Measurements from ENCODE around the gene IL16.
A peak's percentile ranks its signal among the peaks of the same experiment; 100 is the strongest.

IL16 gene

DNA sequence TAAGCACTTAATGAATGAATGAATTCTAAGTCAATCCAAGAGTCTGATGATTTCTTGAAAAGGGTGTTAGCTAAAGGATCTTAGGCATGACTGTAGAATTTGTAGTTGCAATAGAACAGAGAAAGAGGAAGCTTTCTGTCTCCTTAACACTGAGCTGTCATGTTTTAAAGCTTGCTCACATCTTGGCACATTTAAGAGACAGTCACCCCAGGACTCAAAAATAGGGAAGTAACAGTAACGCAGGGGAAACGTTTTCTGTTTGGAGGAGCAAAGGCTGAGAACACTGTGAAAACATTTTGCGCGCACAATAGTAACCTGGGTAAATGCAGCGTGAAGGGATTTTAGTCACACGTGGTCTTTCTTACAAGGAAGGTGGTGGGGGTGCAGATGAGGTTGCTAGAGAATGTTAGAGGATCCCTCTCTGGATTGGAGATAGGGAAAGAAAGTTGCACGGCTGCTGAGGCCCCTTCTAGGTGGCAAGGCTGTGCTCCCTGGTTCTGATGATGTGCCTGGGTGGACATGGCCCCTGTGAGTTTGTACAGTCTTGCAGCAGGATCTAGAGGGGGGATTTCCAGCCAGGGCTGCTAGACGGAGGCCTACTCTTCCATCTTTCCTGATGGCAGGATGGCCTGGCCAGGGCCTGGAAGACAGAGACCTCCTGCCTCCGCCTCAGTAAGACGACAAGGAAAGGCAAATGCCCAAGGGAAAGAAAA is 115.2 kb downstream of the IL16 start:
- H3K9me3 ChIP-seq: no peaks in the 10 kb centered on the region
- peak overlapping the region in 1 of 2 experiments; percentile 15 for H3K4me3 ChIP-seq (ENCODE audit: low read depth in 1 of 2, low read length in 1 of 2)
- H3K27ac ChIP-seq: peak overlapping the region; percentile 96
- H3K27me3 ChIP-seq: no peaks in the 10 kb centered on the region
- H3K36me3 ChIP-seq: peaks cover 93% of the 10 kb centered on the region
- peaks cover 28 to 30% of the 10 kb centered on the region in 2 experiments for H3K4me1 ChIP-seq (ENCODE audit: control insufficient read depth in 1 of 2, insufficient read depth in 1 of 2, low read depth in 1 of 2, low read length in 1 of 2)
- TF ChIP-seq, protein P1, sequence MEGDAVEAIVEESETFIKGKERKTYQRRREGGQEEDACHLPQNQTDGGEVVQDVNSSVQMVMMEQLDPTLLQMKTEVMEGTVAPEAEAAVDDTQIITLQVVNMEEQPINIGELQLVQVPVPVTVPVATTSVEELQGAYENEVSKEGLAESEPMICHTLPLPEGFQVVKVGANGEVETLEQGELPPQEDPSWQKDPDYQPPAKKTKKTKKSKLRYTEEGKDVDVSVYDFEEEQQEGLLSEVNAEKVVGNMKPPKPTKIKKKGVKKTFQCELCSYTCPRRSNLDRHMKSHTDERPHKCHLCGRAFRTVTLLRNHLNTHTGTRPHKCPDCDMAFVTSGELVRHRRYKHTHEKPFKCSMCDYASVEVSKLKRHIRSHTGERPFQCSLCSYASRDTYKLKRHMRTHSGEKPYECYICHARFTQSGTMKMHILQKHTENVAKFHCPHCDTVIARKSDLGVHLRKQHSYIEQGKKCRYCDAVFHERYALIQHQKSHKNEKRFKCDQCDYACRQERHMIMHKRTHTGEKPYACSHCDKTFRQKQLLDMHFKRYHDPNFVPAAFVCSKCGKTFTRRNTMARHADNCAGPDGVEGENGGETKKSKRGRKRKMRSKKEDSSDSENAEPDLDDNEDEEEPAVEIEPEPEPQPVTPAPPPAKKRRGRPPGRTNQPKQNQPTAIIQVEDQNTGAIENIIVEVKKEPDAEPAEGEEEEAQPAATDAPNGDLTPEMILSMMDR (IDR thresholded peaks at IDR 0.05): no peak

DNA sequence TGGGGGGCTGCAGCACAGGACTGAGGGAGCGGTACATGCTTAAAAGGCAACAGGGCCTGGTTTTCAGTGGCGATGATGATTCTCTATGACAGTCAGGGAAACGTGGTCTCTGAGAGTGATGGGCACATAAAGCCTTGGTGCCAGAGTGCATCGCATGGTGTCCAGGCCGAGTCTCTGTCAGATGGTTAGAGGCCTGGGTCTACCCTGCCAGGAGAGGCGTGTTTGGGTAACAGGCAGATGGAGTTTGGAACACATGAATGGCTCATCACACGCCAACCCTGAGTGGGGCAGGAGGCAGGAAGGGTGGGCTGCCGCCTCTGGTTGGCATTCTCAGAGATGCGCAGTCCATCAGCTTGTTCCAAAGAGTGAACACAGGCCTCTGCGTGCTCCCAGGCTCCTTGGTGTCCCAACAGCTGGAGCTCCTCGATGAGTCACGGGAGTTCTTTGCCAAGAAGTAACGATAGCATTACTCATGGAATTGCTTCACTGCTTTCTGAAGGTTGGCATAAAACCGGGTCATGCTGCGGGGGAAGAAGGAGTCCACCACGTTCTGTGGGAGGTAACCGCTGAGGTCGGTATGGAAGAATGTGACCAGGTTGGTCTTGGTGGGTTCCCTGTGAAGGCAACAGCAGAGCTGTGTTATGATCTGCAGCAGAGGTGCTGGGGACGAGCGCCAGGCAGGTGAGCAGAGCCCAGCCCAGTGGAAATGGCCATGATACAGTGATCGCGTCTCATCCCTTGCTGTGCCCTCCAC is 116.3 kb downstream of the IL16 start:
- Histone ChIP-seq H3K27ac (peak overlapping the region; percentile 96), H3K9me3 (no peaks in the 10 kb centered on the region), H3K4me3 (ENCODE audit: low read depth in 1 of 2, low read length in 1 of 2) (peak overlapping the region in 1 of 2 experiments; percentile 15), H3K36me3 (peaks cover 92% of the 10 kb centered on the region), H3K27me3 (no peaks in the 10 kb centered on the region), H3K4me1 (ENCODE audit: control insufficient read depth in 1 of 2, insufficient read depth in 1 of 2, low read depth in 1 of 2, low read length in 1 of 2) (peaks cover 28 to 30% of the 10 kb centered on the region in 2 experiments)
- TF ChIP-seq, protein P1 (IDR thresholded peaks at IDR 0.05): no peak

DNA sequence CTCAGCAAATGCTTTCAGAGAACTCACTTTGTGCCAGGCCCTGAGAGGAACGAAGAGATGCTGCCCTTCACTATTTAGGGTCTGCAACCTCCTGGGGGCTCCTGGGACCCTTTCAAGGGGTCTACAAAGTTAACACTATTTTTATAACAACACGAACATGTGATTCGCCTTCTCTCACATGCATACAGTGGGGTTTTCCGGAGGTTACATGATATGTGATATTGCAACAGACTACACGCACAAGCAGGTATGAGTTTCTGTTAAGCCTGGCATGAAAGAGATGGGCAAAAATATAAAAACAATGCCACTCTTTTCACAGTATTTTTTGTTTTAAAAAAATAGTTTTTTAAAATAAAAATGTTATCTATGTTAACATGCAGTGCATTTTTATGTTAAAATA is 117.0 kb downstream of the IL16 start:
- TF ChIP-seq, protein P1 (IDR thresholded peaks at IDR 0.05): no peak
- Histone ChIP-seq H3K4me1 (ENCODE audit: control insufficient read depth in 1 of 2, insufficient read depth in 1 of 2, low read depth in 1 of 2, low read length in 1 of 2) (peaks cover 28 to 30% of the 10 kb centered on the region in 2 experiments), H3K27me3 (no peaks in the 10 kb centered on the region), H3K9me3 (no peaks in the 10 kb centered on the region), H3K4me3 (ENCODE audit: low read depth in 1 of 2, low read length in 1 of 2) (no peak overlapping the region), H3K27ac (peak overlapping the region; percentile 96), H3K36me3 (peaks cover 92% of the 10 kb centered on the region)

DNA sequence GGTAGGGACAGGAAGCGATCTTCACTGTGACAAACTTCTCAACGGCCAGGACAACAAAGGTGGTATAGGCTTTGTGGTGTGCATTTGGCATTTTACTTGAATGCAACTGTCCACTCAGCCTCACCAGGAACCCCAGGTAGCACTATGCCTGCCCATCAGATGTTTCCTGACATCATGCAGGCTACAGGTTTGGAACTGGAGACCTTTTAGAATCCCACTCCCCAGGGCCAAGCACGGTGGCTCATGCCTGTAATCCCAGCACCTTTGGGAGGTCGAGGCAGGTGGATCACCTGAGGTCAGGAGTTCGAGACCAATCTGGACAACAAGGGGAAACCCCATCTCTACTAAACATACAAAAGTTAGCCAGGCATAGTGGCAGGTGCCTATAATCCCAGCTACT is 117.7 kb downstream of the IL16 start:
- Histone ChIP-seq H3K4me3 (ENCODE audit: low read depth in 1 of 2, low read length in 1 of 2) (no peak overlapping the region), H3K27me3 (no peaks in the 10 kb centered on the region), H3K27ac (peak overlapping the region; percentile 96), H3K36me3 (peaks cover 92% of the 10 kb centered on the region), H3K4me1 (ENCODE audit: control insufficient read depth in 1 of 2, insufficient read depth in 1 of 2, low read depth in 1 of 2, low read length in 1 of 2) (peaks cover 28 to 30% of the 10 kb centered on the region in 2 experiments), H3K9me3 (no peaks in the 10 kb centered on the region)
- TF ChIP-seq, protein P1 (IDR thresholded peaks at IDR 0.05): no peak

DNA sequence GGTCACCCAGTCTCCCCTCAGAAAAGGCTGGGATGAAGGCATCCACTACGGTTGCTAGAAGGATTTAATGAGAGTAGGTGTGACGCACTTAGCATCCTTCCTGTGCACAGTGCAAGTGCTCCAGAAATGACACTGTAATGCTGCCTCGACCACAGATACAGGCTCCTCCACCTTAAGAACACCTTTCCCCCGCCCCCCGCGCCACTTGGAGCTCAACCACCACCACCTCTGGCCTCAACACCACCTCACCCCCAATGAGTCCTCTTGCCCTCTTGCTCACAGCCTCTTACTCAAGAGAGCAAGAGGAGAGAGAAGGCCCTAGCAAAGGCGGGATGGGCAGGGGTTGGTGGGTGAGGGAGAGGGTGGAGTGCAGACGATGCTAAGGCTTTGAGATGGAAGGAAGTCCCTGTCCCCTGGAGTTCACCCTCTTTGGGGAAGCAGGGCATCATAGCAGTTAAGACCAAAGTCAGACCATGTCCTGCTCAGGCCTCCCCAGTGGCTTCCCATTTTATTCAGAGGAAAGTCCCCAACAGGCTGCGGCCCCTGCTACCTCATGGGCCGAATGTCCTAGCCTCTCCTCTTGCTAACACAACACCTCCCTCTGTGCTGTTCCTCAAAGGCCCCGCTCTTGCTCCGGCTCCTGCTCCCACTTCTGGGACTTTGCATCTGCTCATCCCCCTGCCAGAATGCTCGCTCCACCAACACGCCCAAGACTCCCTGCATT is 118.9 kb downstream of the IL16 start:
- H3K4me3 ChIP-seq (ENCODE audit: low read depth in 1 of 2, low read length in 1 of 2): no peak overlapping the region
- H3K36me3 ChIP-seq: peaks cover 91% of the 10 kb centered on the region
- no peak overlapping the region for H3K27ac ChIP-seq
- peaks cover 28 to 30% of the 10 kb centered on the region in 2 experiments for H3K4me1 ChIP-seq (ENCODE audit: control insufficient read depth in 1 of 2, insufficient read depth in 1 of 2, low read depth in 1 of 2, low read length in 1 of 2)
- TF ChIP-seq, protein P1 (IDR thresholded peaks at IDR 0.05): no peak
- H3K9me3 ChIP-seq: no peaks in the 10 kb centered on the region
- H3K27me3 ChIP-seq: no peaks in the 10 kb centered on the region

All from neutrophil (primary cell).